GM20000 (cell line): Measurements from ENCODE around the gene BCOR.

ENCODE experiments used
- DNase-seq: peaks from one replicate; pipeline ENCODE4 v3.0.0; 2012; ENCODE audit warnings: low spot score
- TF ChIP-seq, protein P1 (sequence below): IDR thresholded peaks from 2 replicates; pipeline ENCODE4 v1.5.1; 2012; ENCODE audit warnings: mild to moderate bottlenecking, control low read depth; ENCODE audit errors: extremely low read depth, missing control alignments

Gene BCOR

DNA sequence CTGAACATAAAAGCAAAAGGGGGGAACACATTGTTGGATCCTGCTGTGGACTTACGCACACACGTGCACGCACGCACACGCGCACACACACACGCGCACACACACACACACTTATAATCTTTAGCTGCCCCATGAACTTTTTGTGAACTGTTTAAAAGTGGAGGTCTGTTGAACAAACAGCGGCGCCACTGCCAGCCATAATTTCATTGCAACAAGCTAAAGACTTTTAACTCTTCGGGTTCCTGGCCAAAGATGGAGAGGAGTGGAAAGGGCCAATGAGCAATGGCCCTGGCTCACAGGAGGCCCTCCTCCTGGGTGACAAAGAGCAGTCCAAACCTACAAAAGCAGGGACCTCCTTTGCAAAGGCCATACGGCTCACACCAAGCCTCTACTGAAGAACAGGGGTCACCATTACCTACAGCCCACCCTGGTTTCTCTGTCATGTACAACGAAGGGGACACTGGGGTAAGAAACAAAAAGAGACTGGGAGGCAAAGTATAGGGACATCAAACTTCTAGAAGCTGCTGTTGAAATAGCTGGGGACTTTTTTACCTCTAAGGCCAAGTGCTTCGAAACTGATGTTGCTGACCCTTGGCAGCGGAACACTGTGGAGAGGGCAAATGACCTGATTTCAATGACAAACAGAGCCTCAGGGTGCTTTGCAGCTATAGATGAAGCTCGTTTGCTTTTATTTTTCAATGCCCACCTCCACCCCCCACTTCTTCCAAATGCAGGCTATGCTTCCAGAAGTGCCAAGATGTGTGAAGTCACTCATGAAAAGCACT, 16.7 kb downstream of the BCOR start:
- no peak for DNase-seq
- TF ChIP-seq, protein P1, sequence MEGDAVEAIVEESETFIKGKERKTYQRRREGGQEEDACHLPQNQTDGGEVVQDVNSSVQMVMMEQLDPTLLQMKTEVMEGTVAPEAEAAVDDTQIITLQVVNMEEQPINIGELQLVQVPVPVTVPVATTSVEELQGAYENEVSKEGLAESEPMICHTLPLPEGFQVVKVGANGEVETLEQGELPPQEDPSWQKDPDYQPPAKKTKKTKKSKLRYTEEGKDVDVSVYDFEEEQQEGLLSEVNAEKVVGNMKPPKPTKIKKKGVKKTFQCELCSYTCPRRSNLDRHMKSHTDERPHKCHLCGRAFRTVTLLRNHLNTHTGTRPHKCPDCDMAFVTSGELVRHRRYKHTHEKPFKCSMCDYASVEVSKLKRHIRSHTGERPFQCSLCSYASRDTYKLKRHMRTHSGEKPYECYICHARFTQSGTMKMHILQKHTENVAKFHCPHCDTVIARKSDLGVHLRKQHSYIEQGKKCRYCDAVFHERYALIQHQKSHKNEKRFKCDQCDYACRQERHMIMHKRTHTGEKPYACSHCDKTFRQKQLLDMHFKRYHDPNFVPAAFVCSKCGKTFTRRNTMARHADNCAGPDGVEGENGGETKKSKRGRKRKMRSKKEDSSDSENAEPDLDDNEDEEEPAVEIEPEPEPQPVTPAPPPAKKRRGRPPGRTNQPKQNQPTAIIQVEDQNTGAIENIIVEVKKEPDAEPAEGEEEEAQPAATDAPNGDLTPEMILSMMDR, result no peak

DNA sequence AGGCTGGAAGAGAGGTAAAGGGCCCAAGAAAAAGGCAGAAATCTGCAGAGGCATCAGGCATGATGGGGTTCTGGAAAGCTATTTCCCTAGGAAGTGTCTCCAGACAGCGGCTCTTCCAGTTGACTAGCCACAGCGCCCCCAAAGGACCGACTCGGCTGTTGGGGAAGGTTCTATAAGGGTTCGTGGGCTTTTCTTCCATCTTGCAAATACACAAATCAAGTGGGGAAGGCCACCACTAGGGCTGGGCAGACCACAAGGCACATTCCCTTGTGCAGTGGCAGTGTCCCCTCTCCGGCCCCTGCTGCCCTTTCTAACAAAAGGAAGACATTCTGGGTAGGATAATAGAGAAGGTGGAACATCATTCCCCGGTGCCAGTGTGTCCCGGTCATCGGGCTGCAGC, 18.2 kb downstream of the BCOR start:
- TF ChIP-seq, protein P1, result no peak
- no peak for DNase-seq

DNA sequence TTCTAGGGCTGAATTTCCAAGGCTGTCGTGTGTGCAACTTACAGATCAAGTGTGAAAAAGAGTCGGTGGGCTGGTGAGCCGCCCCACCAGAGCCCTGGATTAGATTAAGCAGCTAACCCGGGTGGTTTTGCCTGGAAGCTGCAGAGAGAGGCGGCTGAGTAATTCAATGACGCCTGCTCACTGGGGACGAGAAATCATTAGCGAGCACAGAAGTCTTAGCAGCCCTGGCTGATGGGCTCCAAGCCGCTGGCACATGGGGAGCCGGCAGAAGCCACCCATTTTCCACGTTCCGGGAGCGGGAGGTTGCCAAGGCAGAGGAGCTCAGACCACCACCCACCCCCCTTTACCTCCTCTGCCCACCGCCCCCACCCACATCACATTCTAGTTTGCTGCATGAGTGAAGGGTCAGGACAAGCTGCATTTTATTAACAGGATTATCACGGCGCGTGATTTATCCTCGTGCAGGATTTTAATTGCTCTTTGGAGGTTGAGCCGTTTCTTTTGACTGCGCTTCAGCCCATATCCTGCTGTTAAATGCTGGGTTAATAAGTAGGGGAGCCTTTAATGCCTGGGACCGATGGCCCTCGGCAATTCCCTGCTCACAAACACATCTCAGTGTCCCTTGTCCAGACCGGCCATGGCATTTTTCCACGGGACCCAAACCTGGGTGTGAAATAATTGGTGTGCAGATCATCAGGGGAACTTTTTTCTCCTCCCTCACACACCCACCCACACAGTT, 19.1 kb downstream of the BCOR start:
- no peak for DNase-seq
- TF ChIP-seq, protein P1, result no peak

DNA sequence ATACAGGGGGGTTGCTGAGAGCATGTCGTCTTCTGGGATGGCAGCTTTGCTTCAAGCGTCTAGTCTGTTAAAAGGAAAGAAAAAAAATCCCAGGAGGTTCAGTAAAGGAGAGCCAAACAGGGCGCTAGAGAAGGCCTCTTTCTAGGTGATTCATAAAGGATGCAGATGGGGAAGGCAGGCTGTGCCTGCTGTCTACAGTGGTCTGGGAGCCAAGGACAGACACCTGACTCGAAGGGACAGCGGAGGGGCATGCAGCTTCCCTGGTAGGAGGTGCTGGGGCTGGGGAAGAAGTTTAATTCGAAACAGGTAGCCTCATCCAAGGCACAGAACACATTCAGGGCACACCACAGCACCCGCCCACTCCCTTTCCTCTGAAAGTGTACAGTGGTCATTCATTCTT, 19.9 kb downstream of the BCOR start:
- no peak for DNase-seq

DNA sequence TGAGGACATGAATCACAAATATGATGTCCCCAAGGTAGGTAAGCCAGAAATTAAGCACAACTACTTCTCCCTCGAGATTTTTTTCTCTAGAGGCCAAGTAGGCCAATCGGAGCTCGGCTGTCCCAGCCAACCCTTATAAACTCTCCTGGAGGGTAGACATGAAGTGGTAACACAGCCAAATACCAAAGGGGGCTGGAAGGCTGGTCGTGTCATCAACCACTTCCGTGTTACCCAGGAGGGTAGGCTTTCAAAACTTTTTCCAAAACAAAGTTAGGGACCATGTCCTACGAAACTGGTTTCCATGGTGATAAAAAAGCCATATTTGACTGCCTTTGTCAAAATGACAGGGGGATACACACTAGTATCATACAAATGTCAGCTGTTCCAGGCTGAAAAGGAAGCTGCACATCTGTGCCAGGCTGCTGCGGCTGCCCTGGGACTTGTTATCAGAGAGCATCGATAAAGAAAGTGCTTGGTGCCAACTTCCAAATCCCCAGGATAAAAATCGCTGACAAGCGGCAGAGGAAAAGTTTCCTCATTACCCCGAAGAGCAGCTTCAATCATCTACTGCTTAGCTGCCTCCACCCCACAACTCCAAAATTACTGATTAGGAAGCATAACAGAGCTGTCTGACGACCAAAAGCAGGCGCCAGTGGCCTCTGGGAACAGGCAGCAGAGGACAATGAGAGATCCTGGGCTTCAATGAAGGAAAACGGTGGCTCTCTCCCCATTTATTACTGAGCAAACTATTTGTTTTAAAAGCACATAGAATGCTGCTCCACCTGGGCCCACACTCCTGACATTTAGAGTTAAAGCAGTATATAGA, 20.8 kb downstream of the BCOR start:
- no peak for DNase-seq
- TF ChIP-seq, protein P1, result no peak

More for the DNA sequence above, 19.9 kb downstream of the BCOR start:
- TF ChIP-seq, protein P1, result no peak

DNA sequence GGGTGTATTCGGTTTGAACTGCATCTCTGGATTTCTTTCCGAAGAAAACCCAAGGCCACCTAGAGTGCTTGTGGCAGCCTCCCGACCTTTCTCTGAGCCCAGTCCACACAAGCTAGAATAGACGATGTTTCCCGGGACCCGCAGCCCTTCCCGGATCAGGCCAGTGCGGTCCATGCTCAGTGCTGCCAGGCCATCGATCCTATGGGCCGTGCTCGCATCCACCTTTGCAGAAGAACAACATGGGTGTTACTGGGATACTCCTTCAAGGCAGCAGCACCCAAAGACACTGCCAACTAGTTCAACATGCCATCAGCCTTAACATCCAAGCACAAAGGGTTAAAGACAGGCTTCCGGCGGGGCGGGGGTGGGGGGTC, 22.8 kb downstream of the BCOR start:
- DNase-seq, result no peak
- TF ChIP-seq, protein P1, result no peak
